Thoracic aorta (tissue), 2 donors: ENCODE data around the gene GPC5. TPM values are rescaled to one million over a fixed set of nuclear protein-coding genes. Genes with fewer than 3 reads are reported as not detected.
"Not testable (repeated sequence)": the region's sequence is repeated elsewhere in the genome, so short reads cannot be mapped to it uniquely, and the experiment has no call there.

ENCODE experiments used
- ATAC-seq: fragments of 150-250 bp; one replicate; pipeline ENCODE4 v1.8.0; 2017; ENCODE audit warnings: low read depth; ENCODE audit not compliant: insufficient number of reproducible peaks, low FRiP score
- DNase-seq: peaks from one replicate; pipeline ENCODE4 v3.0.0-alpha.2; 2020; ENCODE audit warnings: low spot score
- H3K27ac ChIP-seq, 2 donors: fragments of 200-600 bp; sonication (generic); 1 replicate in 1 of 2; 2 replicates in 1 of 2; pipeline ENCODE4 v1.5.1; 2016; ENCODE audit warnings: mild to moderate bottlenecking in 2 of 2, moderate library complexity in 2 of 2
- H3K27me3 ChIP-seq: fragments of 200-600 bp; sonication (generic); replicated peaks from 2 replicates; pipeline ENCODE4 v1.6.0; 2016; ENCODE audit warnings: mild to moderate bottlenecking; ENCODE audit not compliant: insufficient read depth
- H3K36me3 ChIP-seq: fragments of 200-600 bp; sonication (generic); one replicate; pipeline ENCODE4 v1.5.1; 2016
- H3K4me1 ChIP-seq, 2 donors: fragments of 200-600 bp; sonication (generic); 1 replicate in 1 of 2; 2 replicates in 1 of 2; pipeline versions ENCODE4 v1.5.1 to v1.6.0; 2016; ENCODE audit warnings: low read depth in 2 of 2, mild to moderate bottlenecking in 1 of 2; ENCODE audit not compliant: control insufficient read depth in 1 of 2
- H3K4me3 ChIP-seq: fragments of 200-600 bp; sonication (generic); 2 replicates; pipeline ENCODE4 v1.5.1; 2016; ENCODE audit warnings: mild to moderate bottlenecking
- H3K9me3 ChIP-seq: fragments of 200-600 bp; sonication (generic); 2 replicates; pipeline ENCODE4 v1.5.1; 2016
- CTCF ChIP-seq: fragments of 200-600 bp; sonication (generic); IDR thresholded peaks from one replicate; pipeline ENCODE4 v1.5.1; 2019; ENCODE audit warnings: antibody characterized with exemption
- total RNA-seq, 2 donors: library from RNA; depleted of rRNA; stranded (reverse); fragments of >200 nt; gene quantifications; one replicate each; pipeline versions ENCODE4 v1.1.0 to v1.2.3, GENCODE V29; 2016

The GPC5 gene
- total RNA-seq, 2 donors from 2014 or later: 3.3 TPM; not detected in 1

DNA sequence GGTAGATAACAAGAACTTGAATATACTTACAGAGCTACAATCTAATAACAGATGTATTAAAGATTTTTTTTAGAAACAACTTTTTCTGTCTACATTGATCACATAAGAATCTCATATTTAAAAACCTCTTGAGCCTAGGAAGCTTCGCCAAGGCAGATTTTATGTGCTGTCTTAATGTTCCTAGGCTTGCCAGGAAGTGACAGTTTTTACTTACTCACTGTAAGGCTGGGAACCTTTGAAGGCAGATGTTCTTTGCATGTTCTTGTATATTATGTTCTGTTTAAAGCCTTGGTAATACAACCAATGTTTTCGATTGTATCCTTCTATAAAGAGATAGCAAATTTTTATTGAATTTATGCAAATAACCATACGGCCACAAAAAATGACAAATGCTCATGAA is 492.7 kb downstream of the GPC5 start:
- Histone ChIP-seq H3K36me3 (no peaks in the 10 kb centered on the region), H3K27me3 (no peaks in the 10 kb centered on the region), H3K9me3 (no peaks in the 10 kb centered on the region), H3K4me3 (no peak overlapping the region), H3K27ac (no peak overlapping the region), H3K4me1 (no peaks in the 10 kb centered on the region)
- TF ChIP-seq CTCF: no peak
- no peak for ATAC-seq
- DNase-seq: no peak

GRCh38 chr13:91893040-91893439 is 494.6 kb downstream of the GPC5 start:
- Histone ChIP-seq H3K27ac (no peak overlapping the region), H3K4me1 (no peaks in the 10 kb centered on the region), H3K36me3 (no peaks in the 10 kb centered on the region), H3K27me3 (no peaks in the 10 kb centered on the region), H3K9me3 (no peaks in the 10 kb centered on the region), H3K4me3 (no peak overlapping the region)
- ATAC-seq (no peak), DNase-seq (no peak)
- TF ChIP-seq CTCF: no peak

GRCh38 chr13:91894316-91894715 is 495.9 kb downstream of the GPC5 start:
- no peak overlapping the region for H3K4me3 ChIP-seq
- no peaks in the 10 kb centered on the region for H3K9me3 ChIP-seq
- H3K27ac ChIP-seq: no peak overlapping the region
- no peak for DNase-seq
- no peaks in the 10 kb centered on the region for H3K27me3 ChIP-seq
- no peak for TF ChIP-seq CTCF
- ATAC-seq: no peak
- H3K36me3 ChIP-seq: no peaks in the 10 kb centered on the region
- H3K4me1 ChIP-seq: no peaks in the 10 kb centered on the region

- H3K27ac ChIP-seq: no peak overlapping the region
- no peaks in the 10 kb centered on the region for H3K9me3 ChIP-seq
- no peak for TF ChIP-seq CTCF
- no peaks in the 10 kb centered on the region for H3K36me3 ChIP-seq
- no peaks in the 10 kb centered on the region for H3K27me3 ChIP-seq
- no peak overlapping the region for H3K4me3 ChIP-seq
- ATAC-seq (no peak), DNase-seq (no peak)
- H3K4me1 ChIP-seq: no peaks in the 10 kb centered on the region
Measured at GRCh38 chr13:91896547-91896946, 498.1 kb downstream of the GPC5 start.

DNA sequence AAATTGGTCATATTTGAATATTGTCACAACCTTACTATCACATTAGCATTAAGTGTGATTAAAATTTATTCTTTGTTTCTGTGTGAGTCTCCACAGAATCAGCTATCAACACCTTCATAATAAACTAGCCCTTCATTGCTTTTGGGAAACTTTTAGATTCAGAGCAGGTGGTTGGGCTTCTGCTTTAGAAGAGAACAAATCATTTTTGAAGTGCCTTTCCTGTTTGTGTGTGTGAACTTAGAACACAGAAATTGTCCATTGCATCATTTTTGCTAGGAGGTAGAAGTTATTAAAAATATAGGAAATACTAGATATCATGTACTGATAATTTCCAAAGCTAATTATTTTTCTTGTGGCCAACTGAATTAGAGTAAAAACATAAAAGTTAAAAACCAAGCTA is 500.6 kb downstream of the GPC5 start:
- H3K27me3 ChIP-seq, H3K36me3 ChIP-seq, H3K9me3 ChIP-seq, ATAC-seq, H3K4me3 ChIP-seq, H3K4me1 ChIP-seq, DNase-seq, H3K27ac ChIP-seq: not testable (repeated sequence)

GRCh38 chr13:91902291-91902690 is 503.9 kb downstream of the GPC5 start:
- DNase-seq: no peak
- H3K4me3 ChIP-seq: no peak overlapping the region
- no peak for TF ChIP-seq CTCF
- H3K36me3 ChIP-seq: no peaks in the 10 kb centered on the region
- no peak overlapping the region for H3K27ac ChIP-seq
- H3K4me1 ChIP-seq: no peaks in the 10 kb centered on the region
- H3K27me3 ChIP-seq: no peaks in the 10 kb centered on the region
- no peaks in the 10 kb centered on the region for H3K9me3 ChIP-seq
- no peak for ATAC-seq
